DMS53 treated with DMSO at 0.1 percent for 48 hours (cell line): Measurements from ENCODE around the gene EDN3.

ENCODE experiments used
- DNase-seq: peaks from one replicate; lab custom pipeline; 2025; ENCODE audit not compliant: unreplicated experiment; lab: John Stamatoyannopoulos, UW

EDN3 gene

DNA sequence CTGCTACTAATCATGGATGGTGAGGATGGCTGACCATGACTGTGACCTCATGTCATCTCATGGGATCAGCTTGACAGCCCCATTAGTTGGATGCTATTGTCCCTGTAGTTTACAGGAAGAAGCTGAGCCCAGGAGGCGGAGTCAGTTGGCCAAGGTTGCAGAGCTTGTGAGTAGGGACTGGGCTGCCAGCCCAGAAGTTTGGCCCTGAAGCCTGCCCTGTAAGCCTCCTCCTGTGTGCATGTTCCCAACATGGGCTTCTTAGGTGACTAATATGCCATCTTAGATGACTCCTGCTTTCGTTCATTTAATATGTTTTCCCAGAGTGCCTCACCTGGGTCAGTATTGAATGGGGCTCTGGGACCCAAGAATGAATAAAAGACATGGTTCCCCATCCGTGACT is 6.9 kb downstream of the EDN3 start:
- DNase-seq: no peak

DNA sequence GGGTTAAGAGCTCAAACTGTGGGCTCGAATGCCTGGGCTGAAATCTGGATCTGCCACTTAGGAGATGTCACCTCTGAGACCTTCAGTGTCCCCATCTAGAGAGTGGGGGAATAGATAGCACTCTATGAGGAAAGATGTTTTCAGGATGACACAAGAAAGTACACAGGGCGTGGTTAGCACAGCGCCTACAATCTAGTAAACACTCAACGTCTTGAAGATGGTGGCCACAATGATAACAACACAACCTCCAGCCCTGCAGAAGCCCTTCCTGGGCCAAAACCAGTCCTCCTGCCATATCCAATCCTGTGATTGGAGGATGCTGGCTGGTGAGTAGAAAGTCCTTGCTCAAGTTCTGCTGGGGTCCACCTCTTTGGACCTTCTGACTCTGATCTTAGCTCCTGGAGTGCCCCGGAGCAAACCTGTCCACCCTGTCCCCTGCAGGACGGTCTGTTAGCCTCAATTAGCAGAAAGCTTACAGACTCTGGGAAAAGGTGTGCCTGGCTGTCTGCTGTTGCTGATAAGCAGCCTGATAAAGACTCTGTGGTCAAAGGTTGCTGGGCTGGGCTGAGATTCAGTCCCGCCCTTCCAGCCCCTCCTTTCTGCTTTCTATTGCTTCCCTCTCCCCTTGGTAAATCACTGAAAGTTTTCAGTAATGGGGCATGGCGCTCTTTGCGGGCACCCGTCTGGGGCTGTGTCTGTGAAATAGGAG is 8.2 kb downstream of the EDN3 start:
- DNase-seq: no peak

DNA sequence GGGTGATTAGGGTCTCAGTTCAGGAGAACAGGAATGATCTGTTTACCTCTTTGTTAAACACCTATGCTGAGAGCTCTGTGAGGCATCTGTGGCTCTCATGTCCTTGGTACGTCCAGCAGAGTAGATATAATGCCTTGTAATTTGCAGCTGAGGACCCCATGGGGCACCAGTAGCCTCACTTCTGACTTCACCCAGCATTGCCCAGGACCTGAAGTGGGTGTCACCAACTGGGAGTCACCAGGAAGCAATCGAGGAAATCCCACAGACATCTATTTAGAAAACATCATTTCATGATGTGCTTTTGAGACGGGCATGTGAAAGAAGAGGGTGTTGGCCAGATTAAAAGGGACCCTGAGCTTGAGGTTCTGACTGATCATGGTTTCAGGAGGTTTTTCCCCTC is 8.8 kb downstream of the EDN3 start:
- DNase-seq: no peak

DNA sequence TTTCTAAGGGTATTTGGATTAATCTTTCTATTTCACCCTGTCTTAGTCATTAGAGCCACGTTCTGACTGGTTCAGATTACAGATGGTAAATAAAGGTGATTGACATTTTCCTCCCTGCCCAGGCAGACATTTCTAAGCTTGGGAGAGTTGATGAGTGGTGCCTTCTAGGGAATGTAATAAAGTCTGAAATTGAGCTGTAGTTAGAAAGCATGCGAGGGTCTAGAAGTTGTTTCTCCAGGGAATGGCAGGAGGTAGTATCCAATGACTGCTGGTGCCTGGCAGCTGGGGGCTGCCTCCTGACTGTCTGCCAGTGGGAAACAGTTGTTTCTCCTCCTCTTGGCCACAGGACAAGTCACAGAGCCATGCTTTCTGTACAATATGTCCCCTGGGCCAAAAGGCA is 14.6 kb downstream of the EDN3 start:
- no peak for DNase-seq

DNA sequence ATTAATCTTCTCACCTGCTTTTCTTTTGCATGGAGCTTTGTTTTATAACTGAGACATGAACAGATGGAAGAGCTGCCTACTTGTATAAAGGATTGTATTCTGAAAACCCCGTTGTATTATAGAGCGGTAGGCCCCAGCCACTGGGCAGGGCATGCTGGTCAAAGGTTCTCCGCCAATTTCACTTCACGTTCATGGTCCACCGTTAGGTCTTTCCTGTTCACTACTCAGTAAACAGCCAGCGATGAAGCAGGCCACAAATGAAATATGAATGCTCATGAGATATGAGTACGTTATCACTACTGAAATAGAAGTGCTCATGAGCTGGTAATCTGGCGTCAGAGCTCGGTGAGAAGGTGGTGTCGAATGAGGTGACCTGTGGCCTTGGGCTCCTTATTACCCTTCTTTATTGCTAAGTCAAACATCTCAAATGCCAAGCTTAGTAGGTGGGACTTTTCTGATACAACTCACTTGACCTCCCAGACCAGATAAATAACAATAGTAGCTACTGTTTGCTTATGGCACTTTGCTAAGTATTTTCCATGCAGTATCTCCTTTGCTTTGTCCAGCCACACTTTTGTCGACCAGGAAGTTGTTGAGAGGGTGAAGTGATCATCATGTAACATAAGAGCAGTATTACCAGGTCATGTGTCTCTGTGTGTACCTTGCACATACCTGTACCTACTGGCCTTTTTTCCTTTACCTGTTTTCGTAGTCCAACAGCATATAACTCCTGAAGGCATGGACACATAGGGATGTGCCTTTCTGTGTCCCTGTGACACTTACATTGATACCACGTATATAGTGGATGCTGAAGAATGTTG is 16.7 kb downstream of the EDN3 start:
- no peak for DNase-seq

DNA sequence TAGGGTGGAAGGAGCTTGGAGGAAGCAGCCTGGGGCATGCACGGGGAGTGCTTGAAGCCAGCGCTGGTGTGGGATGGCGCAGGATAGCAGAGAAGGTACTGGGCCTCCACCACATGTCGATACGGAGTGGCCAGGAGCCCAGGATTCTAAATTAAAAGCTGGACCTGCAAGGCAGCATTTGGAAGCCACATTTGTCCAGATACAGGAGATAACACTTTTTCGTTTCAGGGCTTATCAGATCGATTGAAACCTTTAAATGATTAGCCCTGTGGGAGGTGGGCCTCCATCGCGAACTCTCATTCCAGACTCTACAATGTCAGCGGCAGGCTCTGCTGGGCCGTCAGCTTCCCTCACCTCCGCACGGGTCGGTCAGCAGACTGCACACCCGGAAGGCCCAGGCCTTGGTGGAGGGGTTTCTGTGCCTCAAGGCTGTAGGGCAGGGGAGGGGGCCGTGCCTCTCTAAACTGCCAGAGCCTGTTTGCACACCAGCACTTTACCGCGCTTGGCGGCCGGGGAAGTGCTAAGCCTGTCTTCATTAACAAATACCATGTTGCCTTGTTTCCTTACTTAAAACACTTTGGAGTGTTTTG is 17.9 kb downstream of the EDN3 start:
- no peak for DNase-seq

DNA sequence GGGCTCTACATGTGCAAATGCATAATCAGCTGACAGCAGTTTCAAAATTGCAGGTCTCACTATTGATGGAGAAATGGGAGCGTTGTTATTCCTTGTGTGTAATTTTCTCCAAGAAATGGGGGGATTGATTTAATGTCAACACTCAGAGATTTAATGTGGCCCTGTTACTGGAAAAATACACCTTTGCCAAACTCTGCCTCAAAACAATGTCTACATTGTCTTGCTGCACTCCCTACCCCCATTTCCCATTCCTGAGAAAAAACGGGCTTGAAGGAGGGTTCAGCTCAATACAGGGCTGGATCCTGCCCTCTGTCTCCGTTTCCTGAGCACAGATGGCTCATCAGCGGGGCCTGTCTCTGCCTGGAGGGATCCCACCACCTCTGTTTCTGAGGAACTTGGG is 18.4 kb downstream of the EDN3 start:
- DNase-seq: no peak

DNA sequence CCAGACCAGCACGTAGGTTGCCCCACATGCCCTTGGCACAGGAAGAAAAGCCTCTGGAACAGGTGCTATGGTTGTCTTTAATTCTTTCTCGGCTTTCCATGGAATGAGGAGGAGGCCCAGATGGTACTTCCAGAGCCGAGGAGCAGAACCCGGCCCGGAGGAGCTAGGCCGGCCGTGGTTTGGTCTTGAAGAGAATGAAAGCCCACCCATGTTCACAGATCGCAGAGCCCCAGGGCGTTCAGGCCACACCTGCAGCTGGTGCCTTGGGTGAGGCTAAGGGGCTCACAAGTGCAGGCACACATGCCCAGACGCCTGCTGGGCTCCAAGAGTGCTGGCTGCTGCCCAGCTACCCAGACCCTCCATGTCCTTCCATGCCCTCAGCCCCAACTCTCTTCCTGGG is 20.0 kb downstream of the EDN3 start:
- DNase-seq: no peak

DNA sequence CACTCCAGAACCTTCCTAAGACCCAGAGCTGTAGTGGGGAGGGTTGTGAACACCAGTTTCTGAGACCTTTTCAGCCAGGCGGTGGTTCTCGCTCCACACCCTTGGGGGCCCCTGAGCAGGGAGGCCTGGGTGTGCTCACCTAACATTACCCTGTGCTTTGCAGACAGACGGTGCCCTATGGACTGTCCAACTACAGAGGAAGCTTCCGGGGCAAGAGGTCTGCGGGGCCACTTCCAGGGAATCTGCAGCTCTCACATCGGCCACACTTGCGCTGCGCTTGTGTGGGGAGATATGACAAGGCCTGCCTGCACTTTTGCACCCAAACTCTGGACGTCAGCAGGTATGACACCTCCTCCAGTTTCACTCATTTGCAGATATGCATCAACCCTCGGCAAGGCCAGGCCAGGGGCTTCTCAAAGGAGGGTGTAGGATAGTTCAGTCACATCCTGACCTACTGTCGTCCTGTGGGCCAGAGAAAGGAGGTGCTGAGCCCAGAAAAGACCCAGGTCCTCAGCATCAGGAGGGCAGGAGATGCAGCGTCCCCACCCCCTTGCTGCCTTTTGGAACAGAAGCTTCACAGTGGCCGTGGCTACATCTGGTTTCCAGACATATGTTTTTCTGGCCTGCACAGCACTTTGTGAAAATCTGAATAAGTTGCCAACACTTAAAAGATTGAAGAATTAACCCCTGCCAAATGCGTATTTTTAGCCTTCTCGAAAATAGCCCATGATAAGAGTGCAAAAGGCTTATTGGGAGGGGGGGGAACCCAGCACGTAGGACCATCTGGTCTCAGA is 20.6 kb downstream of the EDN3 start:
- no peak for DNase-seq

DNA sequence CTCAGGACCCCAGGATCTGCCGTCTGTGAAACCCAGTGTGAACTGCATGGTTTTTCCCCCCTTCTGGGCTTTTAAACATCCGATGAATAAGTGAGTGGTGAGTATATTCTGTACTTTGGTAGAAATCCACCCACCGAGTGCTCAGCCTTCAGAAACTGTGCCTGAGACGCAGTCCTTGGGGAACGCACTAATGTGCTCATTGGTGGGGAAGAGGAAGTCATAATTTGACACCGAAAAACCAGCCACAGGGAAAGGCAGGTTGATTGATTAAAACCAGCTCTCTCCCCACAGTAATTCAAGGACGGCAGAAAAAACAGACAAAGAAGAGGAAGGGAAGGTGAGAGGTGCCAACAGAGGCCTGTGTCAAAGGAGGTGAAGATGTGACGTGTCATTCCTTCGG is 21.7 kb downstream of the EDN3 start:
- no peak for DNase-seq

DNA sequence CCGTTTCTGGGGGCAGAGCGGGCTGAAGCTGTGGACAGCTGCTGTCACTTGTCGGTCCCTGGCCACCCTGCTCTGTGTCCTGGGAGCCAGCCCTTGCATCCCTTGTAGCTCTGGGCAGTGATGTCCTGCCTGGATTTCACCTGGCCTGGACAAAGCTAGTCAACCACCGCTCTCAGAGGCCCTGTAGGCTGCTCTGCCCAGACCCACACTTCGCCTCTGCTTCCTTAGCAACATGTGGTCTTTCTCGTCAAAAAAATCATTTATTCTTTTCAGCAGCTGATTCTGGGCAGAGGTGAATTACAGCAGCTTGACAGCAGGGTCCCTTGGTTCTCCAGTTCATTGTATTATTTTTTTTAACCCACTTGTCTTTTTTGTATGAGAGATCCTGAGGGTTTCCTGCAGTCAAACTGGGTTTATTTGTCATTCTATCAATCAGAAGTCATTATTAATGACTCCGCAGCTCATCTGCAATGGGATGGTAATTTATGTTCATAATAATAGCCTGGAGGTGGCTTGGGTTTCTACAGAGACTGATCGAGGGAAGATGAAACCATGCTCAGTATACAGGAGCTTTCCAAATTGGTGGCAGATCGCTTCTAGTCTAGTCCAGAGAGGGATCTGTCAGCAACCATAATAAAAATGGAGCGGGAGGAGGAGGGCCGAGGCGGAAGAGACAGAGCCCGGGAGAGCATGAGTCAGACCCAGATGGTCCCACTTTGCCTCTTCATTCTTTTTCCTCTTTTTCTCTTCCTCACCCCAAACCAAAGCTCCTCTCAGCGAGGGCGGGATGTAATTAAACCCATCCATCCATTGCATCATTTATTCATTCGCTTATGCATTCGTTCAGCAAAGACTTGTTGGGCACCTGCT is 22.4 kb downstream of the EDN3 start:
- no peak for DNase-seq

DNA sequence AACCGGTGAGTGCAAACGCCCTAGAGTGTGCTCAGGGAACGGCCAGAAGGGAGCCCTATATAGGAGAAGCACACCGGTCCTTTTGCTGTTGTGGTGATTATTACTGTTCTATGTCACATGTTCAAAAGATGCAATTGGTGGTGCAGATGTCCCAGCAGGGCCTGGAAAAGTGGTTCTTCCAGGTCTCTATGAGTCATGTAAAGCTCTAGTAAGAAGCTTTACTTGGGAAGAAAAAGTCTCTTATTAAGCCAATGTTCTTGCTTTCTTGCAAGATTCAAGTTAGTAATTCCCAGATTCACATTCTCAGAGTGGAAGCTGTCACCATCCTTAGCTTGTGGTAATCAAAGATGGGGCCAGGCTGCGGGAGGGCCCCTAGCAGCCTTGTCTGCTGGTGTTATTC is 23.3 kb downstream of the EDN3 start:
- DNase-seq: no peak

DNA sequence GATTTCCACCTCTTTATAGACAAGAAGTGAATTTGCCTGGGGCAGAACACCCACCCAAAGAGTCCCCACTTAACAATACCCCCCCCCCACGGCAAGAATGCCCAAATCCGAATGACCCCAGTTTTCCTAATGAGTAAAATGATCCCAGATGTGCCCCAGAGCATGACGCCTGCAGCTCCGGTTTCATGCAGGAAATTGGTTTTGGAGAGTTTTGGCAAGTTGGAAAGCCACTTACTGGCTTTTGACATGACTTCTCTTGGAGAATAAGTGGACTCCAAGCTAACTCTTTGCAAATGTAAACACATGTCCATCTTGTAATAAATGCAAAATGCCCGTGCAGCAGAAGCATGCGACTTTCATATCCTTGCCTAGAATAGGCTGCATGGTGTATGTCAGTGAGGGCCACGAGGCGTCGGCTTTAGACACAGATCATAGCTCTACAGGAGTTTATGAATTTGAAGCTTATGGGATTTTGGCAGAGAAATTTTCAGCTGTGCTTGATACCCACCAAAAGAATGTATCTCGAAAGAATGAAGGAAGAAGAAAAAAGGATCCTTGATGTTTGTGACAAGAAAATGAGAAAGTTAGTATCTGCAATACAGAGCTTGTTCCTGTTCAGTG is 24.2 kb downstream of the EDN3 start:
- no peak for DNase-seq

DNA sequence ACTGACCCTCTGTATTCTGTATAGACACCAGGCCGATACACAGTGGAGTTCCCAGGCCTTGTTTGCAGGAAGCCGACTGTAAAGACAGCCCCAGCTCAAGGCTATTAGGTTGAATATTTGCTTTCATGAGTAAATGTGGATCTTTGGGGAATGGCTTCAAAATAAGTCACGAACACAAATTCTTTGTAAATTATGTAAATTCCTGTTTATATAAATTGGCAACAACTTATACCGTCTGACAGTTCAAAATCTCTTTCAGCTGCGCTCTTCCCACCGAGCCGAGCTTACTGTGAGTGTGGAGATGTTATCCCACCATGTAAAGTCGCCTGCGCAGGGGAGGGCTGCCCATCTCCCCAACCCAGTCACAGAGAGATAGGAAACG is 24.7 kb downstream of the EDN3 start:
- no peak for DNase-seq

DNA sequence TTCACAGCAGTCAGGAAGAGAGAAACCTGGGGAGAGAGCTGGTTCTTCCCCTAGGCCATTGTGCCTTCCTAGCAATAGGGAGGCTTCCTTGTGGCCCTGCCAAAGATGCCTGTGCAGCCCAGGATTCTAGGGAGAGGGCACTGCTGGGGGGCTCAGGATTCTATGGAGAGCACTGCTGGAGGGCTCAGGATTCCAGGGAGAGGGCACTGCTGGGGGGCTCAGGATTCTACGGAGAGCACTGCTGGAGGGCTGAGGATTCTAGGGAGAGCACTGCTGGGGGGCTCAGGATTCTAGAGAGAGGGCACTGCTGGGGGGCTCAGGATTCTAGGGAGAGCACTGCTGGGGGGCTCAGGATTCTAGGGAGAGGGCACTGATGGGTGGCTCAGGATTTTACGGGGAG is 25.8 kb downstream of the EDN3 start:
- no peak for DNase-seq

DNA sequence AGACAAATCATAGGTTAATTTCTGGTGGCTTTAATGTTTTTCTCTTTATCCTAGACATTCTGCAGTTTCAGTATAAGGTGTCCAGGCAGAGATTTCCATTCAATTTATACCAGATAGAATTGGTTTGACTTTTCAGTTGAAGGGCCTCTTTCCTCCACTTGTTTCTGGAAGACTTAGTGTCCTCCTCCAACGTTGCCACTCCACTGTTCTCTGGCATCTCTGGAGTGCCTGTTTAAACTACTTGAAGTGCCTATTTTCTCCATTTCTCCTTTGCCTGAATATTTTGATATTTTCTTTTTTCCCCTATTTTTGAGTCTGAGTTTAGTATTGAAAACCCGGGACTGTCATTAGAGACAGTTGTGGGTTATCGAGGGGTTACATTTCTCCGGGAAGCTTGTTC is 27.7 kb downstream of the EDN3 start:
- no peak for DNase-seq

DNA sequence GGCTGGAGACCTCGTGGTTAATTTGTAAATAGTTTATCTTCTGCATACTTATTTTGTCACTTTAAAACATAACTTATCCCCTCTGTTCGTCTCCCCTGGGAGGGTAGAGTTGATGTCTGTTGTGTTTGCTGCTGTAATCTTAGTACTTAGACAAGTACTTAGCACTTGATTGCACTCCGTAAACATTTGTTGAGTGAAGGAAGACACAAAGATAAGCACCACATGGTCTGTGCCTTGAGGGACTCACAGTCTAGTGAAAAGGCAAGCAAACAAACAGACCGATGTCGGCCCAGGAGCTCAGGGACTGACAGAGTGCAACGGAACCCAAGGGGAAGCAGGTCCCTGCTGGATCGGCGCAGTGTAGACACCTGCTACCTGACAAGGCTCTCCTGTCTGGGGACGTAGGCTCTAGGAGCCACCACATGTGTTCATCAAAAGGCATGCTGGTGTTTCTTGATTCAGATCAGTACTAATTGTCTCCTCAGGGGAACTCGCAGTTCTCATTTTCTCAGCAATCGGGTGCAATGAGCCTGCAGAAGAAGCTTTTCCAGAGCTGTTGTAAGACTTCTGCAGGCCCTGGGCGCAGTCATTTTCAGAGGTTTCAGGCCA is 31.4 kb downstream of the EDN3 start:
- no peak for DNase-seq

DNA sequence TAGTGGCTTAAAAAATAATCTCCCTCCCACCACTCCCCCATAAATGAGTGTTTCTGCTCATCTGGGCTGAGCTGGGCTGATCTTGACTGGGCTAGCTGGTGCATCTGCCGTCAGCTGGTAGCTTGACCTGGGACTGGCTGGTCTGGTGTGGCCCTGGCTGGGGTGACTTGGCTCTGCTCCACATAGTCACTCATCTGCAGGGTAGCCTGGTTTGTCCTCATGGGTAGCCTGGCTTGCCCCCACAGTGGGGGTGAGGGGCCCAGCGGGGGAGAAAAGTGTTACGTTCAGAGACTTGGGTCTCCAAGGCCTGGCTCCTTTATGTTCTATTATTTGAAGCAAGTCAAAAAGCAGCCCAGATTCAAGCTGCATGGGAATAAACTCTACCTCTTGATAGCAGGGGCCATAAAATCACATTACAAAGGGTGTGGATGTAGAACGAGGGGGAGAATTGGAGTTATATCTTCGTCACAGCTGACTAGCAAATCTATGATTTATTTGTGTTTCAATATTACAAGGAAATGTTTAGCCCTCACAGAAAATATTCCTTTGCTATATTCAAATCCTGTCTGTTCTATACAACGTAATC is 32.9 kb downstream of the EDN3 start:
- no peak for DNase-seq

DNA sequence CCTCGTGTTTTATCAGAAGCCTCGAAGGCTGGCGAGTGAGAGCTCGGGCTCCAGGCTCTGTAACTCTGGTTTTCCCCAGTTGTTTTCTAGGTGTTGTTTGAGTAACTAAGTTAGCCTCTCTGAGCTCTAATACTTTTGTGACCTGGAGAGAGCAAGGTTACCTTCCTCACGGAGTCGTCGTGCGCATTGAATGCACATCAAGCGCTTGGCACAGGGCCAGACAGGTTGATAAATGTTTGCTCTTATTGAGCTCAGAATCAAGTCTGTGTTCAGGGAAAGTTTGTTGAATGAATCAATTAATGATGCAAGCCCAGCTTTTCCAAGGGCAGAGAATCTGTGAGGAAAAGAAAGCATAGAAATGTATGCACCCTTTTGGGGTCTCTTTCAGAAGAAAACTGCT is 33.5 kb downstream of the EDN3 start:
- DNase-seq: no peak
